ENCODE measurements around the gene ZBTB1.
A peak's percentile ranks its signal among the peaks of the same experiment; 100 is the strongest.

Gene ZBTB1

DNA sequence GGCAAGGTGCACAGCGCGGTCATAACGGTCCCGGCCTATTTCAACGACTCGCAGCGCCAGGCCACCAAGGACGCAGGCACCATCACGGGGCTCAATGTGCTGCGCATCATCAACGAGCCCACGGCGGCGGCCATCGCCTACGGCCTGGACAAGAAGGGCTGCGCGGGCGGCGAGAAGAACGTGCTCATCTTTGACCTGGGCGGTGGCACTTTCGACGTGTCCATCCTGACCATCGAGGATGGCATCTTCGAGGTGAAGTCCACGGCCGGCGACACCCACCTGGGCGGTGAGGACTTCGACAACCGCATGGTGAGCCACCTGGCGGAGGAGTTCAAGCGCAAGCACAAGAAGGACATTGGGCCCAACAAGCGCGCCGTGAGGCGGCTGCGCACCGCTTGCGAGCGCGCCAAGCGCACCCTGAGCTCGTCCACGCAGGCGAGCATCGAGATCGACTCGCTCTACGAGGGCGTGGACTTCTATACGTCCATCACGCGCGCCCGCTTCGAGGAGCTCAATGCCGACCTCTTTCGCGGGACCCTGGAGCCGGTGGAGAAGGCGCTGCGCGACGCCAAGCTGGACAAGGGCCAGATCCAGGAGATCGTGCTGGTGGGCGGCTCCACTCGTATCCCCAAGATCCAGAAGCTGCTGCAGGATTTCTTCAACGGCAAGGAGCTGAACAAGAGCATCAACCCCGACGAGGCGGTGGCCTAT, 36.8 kb downstream of the ZBTB1 start:
- peaks cover 21% of the 10 kb centered on the region for H3K4me1 Mint-ChIP-seq
- peaks cover 6% of the 10 kb centered on the region for H3K27me3 Mint-ChIP-seq (ENCODE audit: low read depth, poor library complexity)
- no peak overlapping the region for H3K4me3 Mint-ChIP-seq
- peaks cover 37% of the 10 kb centered on the region for H3K9me3 Mint-ChIP-seq
- no peak for DNase-seq
- TF ChIP-seq, protein P1, sequence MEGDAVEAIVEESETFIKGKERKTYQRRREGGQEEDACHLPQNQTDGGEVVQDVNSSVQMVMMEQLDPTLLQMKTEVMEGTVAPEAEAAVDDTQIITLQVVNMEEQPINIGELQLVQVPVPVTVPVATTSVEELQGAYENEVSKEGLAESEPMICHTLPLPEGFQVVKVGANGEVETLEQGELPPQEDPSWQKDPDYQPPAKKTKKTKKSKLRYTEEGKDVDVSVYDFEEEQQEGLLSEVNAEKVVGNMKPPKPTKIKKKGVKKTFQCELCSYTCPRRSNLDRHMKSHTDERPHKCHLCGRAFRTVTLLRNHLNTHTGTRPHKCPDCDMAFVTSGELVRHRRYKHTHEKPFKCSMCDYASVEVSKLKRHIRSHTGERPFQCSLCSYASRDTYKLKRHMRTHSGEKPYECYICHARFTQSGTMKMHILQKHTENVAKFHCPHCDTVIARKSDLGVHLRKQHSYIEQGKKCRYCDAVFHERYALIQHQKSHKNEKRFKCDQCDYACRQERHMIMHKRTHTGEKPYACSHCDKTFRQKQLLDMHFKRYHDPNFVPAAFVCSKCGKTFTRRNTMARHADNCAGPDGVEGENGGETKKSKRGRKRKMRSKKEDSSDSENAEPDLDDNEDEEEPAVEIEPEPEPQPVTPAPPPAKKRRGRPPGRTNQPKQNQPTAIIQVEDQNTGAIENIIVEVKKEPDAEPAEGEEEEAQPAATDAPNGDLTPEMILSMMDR (IDR thresholded peaks at IDR 0.05), result no peak
- no peak overlapping the region for H3K27ac Mint-ChIP-seq
- peaks cover 19% of the 10 kb centered on the region for H3K36me3 Mint-ChIP-seq (ENCODE audit: low read depth)

DNA sequence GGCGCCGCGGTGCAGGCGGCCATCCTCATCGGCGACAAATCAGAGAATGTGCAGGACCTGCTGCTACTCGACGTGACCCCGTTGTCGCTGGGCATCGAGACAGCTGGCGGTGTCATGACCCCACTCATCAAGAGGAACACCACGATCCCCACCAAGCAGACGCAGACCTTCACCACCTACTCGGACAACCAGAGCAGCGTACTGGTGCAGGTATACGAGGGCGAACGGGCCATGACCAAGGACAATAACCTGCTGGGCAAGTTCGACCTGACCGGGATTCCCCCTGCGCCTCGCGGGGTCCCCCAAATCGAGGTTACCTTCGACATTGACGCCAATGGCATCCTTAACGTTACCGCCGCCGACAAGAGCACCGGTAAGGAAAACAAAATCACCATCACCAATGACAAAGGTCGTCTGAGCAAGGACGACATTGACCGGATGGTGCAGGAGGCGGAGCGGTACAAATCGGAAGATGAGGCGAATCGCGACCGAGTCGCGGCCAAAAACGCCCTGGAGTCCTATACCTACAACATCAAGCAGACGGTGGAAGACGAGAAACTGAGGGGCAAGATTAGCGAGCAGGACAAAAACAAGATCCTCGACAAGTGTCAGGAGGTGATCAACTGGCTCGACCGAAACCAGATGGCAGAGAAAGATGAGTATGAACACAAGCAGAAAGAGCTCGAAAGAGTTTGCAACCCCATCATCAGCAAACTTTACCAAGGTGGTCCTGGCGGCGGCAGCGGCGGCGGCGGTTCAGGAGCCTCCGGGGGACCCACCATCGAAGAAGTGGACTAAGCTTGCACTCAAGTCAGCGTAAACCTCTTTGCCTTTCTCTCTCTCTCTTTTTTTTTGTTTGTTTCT, 37.6 kb downstream of the ZBTB1 start:
- peaks cover 37% of the 10 kb centered on the region for H3K9me3 Mint-ChIP-seq
- H3K36me3 Mint-ChIP-seq (ENCODE audit: low read depth), result peaks cover 19% of the 10 kb centered on the region
- H3K27me3 Mint-ChIP-seq (ENCODE audit: low read depth, poor library complexity), result peaks cover 6% of the 10 kb centered on the region
- H3K27ac Mint-ChIP-seq, result peak overlapping the region; percentile 8
- TF ChIP-seq, protein P1 (IDR thresholded peaks at IDR 0.05), result no peak
- H3K4me1 Mint-ChIP-seq, result peaks cover 21% of the 10 kb centered on the region
- DNase-seq, result no peak
- H3K4me3 Mint-ChIP-seq, result no peak overlapping the region

DNA sequence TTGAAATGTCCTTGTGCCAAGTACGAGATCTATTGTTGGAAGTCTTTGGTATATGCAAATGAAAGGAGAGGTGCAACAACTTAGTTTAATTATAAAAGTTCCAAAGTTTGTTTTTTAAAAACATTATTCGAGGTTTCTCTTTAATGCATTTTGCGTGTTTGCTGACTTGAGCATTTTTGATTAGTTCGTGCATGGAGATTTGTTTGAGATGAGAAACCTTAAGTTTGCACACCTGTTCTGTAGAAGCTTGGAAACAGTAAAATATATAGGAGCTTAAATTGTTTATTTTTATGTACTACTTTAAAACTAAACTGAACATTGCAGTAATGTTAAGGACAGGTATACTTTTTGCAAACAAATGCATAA, 38.2 kb downstream of the ZBTB1 start:
- no peak overlapping the region for H3K27ac Mint-ChIP-seq
- DNase-seq, result no peak
- H3K36me3 Mint-ChIP-seq (ENCODE audit: low read depth), result peaks cover 19% of the 10 kb centered on the region
- peaks cover 9% of the 10 kb centered on the region for H3K27me3 Mint-ChIP-seq (ENCODE audit: low read depth, poor library complexity)
- peaks cover 37% of the 10 kb centered on the region for H3K9me3 Mint-ChIP-seq
- H3K4me3 Mint-ChIP-seq, result no peak overlapping the region
- TF ChIP-seq, protein P1 (IDR thresholded peaks at IDR 0.05), result no peak
- H3K4me1 Mint-ChIP-seq, result peaks cover 21% of the 10 kb centered on the region

DNA sequence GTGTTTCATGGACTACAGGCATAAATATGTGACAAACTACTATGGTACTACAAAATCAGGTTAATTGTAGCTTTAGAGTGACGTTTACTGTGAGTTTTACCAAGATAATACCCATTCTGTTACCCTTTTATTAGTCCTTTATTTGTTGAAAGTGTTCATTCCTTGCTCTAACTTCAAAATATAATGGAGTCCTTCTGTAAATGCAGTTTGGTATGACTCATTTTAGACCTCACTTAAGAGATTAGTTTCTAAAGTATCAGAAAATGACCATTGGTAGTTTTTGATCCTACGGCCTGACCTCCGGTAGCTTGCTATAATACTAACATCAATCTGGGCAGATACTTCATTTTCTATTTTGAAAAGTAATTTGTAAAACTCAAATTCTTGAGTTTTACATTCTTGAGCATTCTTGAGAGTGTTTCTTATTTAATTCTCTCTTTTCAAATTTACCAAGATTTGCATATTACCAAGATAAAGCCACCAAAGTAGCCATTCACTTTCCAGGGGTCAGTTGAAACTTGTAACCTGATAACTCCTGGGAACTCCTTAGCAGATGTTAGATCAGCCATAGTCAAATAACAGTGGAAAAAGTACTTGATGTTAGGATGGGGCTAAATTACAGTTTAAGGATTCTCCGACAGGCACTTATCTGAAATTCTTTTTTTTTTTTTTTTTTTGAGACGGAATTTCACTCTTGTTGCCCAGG, 40.2 kb downstream of the ZBTB1 start:
- Mint-ChIP-seq H3K4me3 (no peak overlapping the region), H3K9me3 (peaks cover 33% of the 10 kb centered on the region), H3K27ac (no peak overlapping the region), H3K4me1 (peaks cover 20% of the 10 kb centered on the region), H3K36me3 (ENCODE audit: low read depth) (peaks cover 19% of the 10 kb centered on the region), H3K27me3 (ENCODE audit: low read depth, poor library complexity) (peaks cover 26% of the 10 kb centered on the region)
- DNase-seq, result no peak
- TF ChIP-seq, protein P1 (IDR thresholded peaks at IDR 0.05), result no peak

DNA sequence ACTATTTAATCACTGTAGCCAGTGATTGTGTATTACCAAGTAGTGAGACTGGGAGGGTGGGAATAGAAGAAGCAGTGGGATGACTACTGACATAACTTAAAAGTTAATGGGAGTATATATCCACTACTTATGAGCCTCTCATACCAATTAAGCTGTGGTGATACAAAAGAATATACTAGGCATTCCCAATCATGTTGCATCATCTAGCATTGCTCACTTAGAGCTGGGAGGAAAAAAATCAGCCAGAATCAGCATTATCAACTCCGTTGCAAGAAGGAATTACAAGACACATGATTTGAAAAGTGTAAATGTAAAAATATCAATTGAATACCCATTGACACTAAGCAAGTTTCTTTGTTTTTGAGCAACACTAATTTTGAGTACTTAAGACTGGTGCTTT, 44.4 kb downstream of the ZBTB1 start:
- Mint-ChIP-seq H3K4me1 (peaks cover 23% of the 10 kb centered on the region), H3K27ac (no peak overlapping the region), H3K27me3 (ENCODE audit: low read depth, poor library complexity) (peaks cover 47% of the 10 kb centered on the region), H3K4me3 (peak overlapping the region; percentile 54), H3K36me3 (ENCODE audit: low read depth) (no peaks in the 10 kb centered on the region), H3K9me3 (no peaks in the 10 kb centered on the region)
- no peak for DNase-seq
- TF ChIP-seq, protein P1 (IDR thresholded peaks at IDR 0.05), result no peak

Data from nephron progenitor cell (in vitro differentiated cells).